WI38 (cell line): Measurements from ENCODE around the gene GPRC5D.

ENCODE experiments used
- H3K4me3 ChIP-seq: 2 replicates; pipeline ENCODE4 v1.5.1; 2011; ENCODE audit warnings: low read depth, mild to moderate bottlenecking, control low read depth, low read length
- TF ChIP-seq, protein P1 (sequence below): IDR thresholded peaks from 2 replicates; pipeline ENCODE4 v1.5.1; 2012; ENCODE audit warnings: low read depth, mild to moderate bottlenecking, control low read depth, low read length

The GPRC5D gene

DNA sequence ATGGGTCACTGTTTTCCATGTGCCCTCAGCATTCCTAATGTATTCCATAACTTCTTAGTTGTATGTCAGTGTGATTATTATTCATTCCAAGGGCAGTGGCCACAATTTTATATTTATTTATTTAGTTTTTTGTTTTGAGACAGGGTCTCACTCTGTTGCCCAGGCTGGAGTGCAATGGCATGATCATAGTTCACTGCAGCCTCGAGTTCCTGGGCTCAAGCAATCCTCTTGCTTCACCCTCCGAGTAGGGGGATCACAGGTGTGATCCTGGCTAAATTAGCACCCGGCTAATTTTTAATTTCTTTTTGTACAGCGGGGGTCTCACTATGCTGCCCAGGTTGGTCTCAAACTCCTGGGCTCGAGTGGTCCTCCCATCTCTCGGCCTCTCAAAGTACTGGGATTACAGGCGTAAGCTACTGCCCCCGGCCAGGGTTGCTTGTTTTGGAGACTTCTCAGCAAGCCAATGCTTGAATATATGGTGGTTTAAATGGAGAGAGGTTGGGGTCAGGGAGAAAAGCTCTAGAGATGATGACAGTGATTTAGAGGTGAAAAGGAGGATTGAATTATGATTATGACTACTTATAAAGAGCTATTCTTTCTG, 53.0 kb downstream of the GPRC5D start:
- TF ChIP-seq, protein P1, sequence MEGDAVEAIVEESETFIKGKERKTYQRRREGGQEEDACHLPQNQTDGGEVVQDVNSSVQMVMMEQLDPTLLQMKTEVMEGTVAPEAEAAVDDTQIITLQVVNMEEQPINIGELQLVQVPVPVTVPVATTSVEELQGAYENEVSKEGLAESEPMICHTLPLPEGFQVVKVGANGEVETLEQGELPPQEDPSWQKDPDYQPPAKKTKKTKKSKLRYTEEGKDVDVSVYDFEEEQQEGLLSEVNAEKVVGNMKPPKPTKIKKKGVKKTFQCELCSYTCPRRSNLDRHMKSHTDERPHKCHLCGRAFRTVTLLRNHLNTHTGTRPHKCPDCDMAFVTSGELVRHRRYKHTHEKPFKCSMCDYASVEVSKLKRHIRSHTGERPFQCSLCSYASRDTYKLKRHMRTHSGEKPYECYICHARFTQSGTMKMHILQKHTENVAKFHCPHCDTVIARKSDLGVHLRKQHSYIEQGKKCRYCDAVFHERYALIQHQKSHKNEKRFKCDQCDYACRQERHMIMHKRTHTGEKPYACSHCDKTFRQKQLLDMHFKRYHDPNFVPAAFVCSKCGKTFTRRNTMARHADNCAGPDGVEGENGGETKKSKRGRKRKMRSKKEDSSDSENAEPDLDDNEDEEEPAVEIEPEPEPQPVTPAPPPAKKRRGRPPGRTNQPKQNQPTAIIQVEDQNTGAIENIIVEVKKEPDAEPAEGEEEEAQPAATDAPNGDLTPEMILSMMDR = no peak
- no peak overlapping the region for H3K4me3 ChIP-seq

DNA sequence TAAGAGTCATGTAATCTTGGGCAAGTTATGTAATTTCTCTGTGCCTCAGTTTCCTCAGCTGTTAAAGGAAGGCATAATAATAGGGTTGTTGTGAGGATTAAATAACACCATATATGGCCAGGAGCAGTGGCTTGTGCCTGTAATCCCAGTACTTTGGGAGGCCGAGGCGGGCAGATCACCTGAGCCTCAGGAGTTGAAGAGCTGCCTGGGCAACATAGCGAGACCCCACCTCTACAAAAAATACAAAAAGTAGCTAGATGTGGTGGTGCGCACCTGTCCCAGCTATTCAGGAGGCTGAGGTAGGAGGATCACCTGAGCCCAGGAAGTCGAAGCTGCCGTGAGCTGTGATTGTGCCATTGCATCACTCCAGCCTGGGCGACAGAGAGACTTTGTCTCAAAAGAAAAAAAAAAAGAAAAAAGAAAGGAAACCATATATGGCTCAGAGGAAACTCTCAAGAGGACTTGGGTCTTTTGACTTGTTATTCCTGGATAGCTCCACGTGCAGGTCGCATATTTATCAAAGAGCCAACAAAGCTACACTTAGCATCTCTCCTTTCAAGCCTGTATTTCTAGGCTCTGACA, 53.7 kb downstream of the GPRC5D start:
- H3K4me3 ChIP-seq = no peak overlapping the region
- TF ChIP-seq, protein P1 = no peak

DNA sequence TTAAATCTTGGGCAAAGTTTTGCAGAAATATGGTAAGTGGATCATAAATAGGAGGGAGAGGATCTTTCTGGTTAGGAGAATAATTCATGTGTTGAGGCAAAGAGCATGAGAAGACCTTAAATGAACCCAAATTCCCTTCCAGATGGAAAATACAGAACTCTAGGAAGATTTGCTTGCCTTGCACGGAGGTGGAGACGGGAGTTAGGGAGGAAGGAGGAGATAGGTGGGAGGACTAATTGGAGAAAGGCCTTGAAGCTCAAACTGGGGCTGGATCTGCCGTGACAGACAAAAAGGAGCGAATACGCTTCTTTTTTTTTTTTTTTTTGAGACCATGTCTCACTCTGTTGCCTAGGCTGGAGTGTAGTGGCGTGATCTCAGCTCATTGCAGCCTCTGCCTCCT, 54.7 kb downstream of the GPRC5D start:
- TF ChIP-seq, protein P1 = no peak

DNA sequence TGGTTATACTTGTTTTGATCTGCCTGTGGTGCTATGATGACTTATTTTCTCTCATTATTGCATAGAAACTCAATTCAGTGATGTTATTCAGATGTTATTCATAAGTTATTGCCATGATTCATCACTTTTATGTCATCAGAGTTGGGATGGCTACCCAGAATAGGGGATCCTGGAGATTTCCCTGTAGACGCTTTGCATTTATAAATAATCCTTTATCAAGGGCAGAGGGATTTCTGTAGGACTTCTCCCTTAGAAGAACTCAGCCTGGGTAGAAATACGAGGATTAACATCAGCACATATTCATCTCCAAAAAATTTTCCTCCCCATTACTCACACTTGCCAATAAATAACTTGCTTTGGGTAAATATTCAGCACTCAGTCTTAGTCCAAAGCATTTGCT, 55.7 kb downstream of the GPRC5D start:
- TF ChIP-seq, protein P1 = no peak
- no peak overlapping the region for H3K4me3 ChIP-seq

More for the DNA sequence above, 54.7 kb downstream of the GPRC5D start:
- no peak overlapping the region for H3K4me3 ChIP-seq

DNA sequence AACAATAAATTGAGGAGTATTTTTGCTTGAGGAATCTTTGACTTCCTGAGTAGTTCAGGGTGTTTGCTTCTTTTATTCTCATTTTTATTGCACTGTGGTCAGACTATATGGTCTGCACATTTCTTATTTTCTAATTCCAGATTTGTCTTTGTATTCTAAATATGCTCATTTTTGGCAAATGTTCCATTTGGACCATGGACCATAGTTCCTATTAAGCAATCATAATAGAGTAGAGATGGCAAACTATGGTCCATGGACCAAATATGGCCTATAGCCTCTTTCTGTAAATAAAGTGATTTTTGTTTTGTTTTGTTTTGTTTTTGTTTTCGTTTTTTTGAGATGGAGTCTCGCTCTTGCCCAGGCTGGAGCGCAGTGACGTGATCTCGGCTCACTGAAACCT, 58.5 kb downstream of the GPRC5D start:
- H3K4me3 ChIP-seq = no peak overlapping the region
- TF ChIP-seq, protein P1 = no peak

DNA sequence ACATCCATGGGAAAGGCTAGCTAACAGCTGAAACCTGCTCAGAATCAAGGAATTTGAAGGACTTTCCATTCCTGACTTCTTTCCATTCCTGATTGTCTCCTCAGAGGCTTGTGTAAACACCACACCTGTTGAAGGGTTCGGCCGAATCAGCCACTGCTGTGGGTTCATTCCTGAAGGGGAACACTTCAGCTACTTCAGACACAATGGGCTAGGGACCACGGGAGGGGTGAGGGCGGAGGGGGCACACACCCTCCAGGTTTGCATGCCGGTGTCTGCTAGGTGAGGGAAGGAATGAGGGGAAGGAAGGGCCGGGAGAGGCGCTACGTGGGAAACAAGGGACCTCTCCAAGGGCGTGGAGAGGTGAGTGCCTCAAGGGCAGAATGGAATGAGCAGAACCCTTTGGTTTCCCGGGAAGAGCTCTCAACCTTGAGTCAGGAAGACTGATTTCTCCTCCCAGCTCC, 59.3 kb downstream of the GPRC5D start:
- H3K4me3 ChIP-seq = peak overlapping the region; percentile 63
- TF ChIP-seq, protein P1 = no peak

DNA sequence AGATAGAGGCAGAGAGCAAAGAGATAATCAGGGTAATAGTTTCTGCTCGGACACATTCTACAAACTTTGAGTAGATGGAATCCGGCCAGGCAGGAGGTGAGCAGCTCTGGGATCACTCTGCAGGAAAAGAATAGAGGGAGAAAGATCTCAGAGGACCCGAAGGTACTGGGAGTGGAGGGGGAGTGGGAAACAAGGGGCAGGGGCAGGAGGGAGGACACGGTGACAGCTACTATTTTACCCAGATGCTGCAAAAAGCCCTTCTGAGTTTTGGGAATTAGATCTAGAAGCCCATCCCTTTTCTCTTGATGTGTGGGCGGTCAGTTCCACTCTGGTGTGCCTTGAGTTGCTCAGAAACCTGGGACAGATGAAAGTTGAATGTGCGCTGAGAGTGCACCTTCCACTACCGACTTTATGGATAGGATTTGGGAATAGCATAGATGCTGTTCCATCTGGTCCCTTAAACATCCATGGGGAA, 60.1 kb downstream of the GPRC5D start:
- H3K4me3 ChIP-seq = peak overlapping the region; percentile 63
- TF ChIP-seq, protein P1 = no peak
